Left forelimb (tissue), 1 donor: ENCODE measurements around the gene DHRS4.
"Not testable (repeated sequence)": the region's sequence is repeated elsewhere in the genome, so short reads cannot be mapped to it uniquely, and the experiment has no call there.

Experiments used
- DNase-seq: peaks from one replicate; pipeline ENCODE4 v3.0.0-alpha.2; 2018; ENCODE audit warnings: low spot score

The DHRS4 gene

GRCh38 chr14:23941230-23941629 is 12.3 kb upstream of the DHRS4 start:
- DNase-seq = no peak

GRCh38 chr14:23941669-23942068 is 11.9 kb upstream of the DHRS4 start:
- no peak for DNase-seq

- no peak for DNase-seq
Measured at GRCh38 chr14:23942587-23942986, 11.0 kb upstream of the DHRS4 start.

DNA sequence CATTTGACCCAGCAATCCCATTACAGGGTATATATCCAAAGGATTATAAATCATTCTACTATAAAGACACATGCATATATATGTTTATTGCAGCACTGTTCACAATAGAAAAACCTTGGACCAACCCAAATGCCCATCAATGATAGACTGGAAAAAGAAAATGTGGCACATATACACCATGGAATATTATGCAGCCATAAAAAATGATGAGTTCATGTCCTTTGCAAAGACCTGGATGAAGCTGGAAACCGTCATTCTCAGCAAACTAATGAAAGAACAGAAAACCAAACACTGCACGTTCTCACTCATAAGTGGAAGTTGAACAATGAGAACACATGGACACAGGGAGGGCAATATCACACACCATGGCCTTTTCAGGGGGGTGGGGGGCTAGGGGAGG is 4.5 kb upstream of the DHRS4 start:
- not testable (repeated sequence) for DNase-seq

DNA sequence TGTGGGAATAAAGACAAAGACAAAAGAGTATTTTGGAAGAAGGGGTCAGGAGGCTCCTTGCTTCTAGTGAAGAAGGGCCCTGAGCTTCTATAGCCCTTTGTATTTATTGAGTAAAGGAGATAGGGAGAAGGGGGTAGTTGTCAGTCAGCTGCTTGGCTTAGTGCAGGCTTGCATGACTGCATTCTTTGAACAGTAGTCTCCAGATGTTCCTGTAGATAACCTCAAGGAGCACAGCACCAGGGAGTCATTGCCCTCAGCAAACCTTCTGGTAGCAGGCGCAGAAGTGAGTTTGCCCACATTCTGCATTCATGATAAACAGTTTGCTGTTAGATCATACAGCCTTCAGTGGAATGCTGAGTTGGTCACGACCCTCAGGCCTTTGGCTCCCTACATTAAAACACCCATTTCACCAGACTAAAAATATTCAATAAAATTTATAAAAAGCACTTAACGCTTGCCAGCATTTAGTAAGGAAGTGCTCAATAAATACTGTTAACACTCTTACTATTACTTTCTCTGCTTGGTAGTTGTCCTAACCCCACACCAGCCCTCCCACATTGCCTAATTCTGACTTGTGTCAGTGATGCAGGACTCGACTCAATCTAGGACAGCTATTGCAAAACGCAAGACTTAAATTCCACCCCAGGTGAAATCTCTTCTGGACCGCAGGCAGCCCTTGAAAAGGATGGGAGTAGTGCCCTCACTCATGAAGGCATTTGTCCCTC is 3.0 kb upstream of the DHRS4 start:
- DNase-seq = no peak

DNA sequence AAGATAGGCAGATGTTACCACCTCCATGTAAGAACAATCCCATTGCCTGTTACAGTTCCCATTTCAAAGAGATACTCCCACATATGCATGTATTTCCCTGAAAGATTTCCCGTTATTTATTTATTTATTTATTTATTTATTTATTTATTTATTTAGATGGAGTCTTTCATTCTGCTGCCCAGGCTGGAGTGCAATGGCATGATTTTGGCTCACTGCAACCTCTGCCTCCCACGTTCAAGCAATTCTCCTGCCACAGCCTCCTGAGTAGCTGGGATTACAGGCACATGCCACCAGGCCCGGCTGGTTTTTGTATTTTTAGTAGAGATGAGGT is 2.5 kb upstream of the DHRS4 start:
- DNase-seq = not testable (repeated sequence)

- no peak for DNase-seq
Measured at GRCh38 chr14:23951590-23952201, 1.9 kb upstream of the DHRS4 start.

GRCh38 chr14:23953116-23953463 is 480 bp upstream of the DHRS4 start:
- DNase-seq = not testable (repeated sequence)

- not testable (repeated sequence) for DNase-seq
Measured at GRCh38 chr14:23954279-23954614, 677 bp downstream of the DHRS4 start.

- DNase-seq = not testable (repeated sequence)
Measured at GRCh38 chr14:23954965-23955364, 1.4 kb downstream of the DHRS4 start.

DNA sequence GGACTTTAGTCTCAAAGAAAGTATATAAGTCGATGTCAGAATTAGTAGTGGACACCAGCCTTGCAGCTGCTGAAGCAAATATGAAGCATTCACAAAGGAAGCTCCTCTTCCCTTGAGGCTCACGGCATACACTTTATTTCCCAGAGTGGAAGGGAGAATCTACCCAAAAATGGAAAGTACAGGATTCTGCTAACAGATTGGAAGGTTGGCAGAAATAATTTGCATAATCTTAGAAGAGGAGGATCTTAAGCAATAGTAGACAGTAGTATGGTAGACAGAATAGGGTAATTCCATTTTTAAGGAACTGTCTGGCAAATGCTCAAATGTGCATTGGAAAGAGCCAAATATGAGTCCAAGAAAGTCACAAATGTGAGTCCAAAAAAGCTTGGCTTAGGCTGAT is 2.2 kb downstream of the DHRS4 start:
- DNase-seq = not testable (repeated sequence)

GRCh38 chr14:23957913-23958569 is 4.5 kb downstream of the DHRS4 start:
- not testable (repeated sequence) for DNase-seq

DNA sequence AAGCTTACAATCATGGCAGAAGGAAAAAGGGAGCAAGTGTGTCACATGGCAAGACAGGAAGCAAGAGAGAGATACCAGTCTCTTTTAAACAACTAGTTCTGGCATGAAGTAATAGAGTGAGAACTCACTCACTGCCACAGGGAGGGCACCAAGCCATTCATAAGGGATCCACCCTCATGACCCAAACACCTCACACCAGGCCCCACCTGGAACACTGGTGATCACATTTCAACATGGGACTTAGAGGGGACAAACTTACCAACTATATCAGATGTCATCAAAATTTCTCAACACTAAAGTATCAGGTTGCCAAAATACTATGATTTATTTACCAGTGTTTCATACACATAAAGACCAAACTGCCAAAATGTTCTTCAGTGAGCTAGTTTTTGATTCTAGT is 7.3 kb downstream of the DHRS4 start:
- DNase-seq = not testable (repeated sequence)

GRCh38 chr14:23961704-23962103 is 8.1 kb downstream of the DHRS4 start:
- DNase-seq = not testable (repeated sequence)

- DNase-seq = not testable (repeated sequence)
Measured at GRCh38 chr14:23969130-23969480, 15.5 kb downstream of the DHRS4 start.

GRCh38 chr14:23969481-23970282 is 16.1 kb downstream of the DHRS4 start:
- DNase-seq = not testable (repeated sequence)

GRCh38 chr14:23970283-23970659 is 16.7 kb downstream of the DHRS4 start:
- DNase-seq = not testable (repeated sequence)

DNA sequence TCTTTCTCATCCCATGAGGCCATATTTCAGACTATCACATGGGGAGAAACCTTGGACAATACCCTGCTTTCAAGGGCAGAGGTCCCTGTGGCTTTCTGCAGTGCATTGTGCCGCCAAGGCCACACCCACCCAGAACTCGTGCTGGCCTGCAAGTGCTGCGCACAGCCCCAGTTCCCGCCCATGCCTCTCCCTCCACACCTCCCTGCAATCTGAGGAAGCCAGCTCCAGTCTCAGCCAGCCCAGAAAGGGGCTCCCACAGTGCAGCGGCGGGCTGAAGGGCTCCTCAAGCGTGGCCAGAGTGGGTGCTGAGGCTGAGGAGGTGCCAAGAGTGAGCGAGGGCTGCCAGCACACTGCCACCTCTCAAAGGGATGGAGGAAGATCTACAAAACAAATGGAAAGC is 19.6 kb downstream of the DHRS4 start:
- DNase-seq = not testable (repeated sequence)

DNA sequence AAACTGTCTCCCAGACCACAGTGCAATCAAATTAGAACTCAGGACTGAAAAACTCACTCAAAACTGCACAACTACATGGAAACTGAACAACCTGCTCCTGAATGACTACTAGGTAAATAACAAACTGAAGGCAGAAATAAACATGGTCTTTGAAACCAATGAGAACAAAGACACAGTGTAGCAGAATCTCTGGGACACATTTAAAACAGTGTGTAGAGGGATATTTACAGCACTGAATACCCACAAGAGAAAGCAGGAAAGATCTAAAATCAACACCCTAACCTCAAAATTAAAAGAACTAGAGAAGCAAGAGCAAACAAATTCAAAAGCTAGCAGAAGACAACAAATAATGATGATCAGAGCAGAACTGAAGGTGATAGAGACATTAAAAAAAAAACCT is 20.5 kb downstream of the DHRS4 start:
- not testable (repeated sequence) for DNase-seq

GRCh38 chr14:23977208-23977607 is 23.6 kb downstream of the DHRS4 start:
- not testable (repeated sequence) for DNase-seq

DNA sequence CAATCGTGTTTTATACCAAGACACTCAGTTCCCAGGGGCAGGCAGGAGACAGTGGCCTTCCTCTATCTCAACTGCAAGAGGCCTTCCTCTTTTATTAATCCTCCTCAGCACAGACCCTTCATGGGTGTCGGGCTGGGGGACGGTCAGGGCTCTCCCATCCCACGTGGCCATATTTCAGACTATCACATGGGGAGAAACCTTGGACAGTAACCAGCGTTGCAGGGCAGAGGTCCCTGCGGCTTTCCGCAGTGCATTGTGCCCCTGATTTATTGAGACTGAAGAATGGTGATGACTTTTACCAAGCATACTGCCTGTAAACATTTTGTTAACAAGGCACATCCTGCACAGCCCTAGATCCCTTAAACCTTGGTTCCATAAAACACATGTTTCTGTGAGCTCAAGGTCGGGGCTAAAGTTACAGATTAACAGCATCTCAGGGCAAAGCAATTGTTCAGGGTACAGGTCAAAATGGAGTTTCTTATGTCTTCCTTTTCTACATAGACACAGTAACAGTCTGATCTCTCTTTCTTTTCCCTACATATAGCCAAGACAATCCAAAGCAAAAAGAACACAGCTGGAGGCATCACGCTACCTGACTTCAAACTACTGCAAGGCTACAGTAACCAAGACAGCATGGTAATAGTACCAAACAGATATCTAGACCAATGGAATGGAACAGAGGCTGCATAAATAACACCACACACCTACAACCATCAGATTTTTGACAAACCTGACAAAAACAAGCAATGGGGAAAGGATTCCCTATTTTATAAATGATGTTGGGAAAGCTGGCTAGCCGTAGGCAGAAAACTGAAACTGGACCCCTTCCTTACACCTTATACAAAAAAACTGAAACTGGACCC is 28.6 kb downstream of the DHRS4 start:
- not testable (repeated sequence) for DNase-seq
